Smooth muscle cell (in vitro differentiated cells): ENCODE data around the gene CRB1. TPM values are rescaled to one million over a fixed set of nuclear protein-coding genes. Genes with fewer than 3 reads are reported as not detected.

ENCODE experiments used
- DNase-seq: peaks from one replicate; lab custom pipeline; 2025; ENCODE audit not compliant: unreplicated experiment; lab: John Stamatoyannopoulos, UW
- H2AFZ ChIP-seq: fragments of 200-600 bp; sonication (generic); 2 replicates; pipeline ENCODE4 v1.6.0; 2016; ENCODE audit warnings: antibody characterized with exemption, low read depth, mild to moderate bottlenecking
- H3F3A ChIP-seq: fragments of 200-600 bp; sonication (generic); 2 replicates; pipeline ENCODE4 v1.6.0; 2017; ENCODE audit warnings: antibody characterized with exemption, low read depth
- H3K27ac ChIP-seq: fragments of 200-600 bp; sonication (generic); 2 replicates; pipeline ENCODE4 v1.5.1; 2016; ENCODE audit warnings: low read depth, mild to moderate bottlenecking
- H3K27me3 ChIP-seq: fragments of 200-600 bp; sonication (generic); 2 replicates; pipeline ENCODE4 v1.6.1; 2016; ENCODE audit warnings: low read depth, mild to moderate bottlenecking
- H3K36me3 ChIP-seq: fragments of 200-600 bp; sonication (generic); 2 replicates; pipeline ENCODE4 v1.5.1; 2016; ENCODE audit warnings: low read depth
- H3K4me1 ChIP-seq: fragments of 200-600 bp; sonication (generic); 2 replicates; pipeline ENCODE4 v1.5.1; 2016; ENCODE audit warnings: low read depth
- H3K4me2 ChIP-seq: fragments of 200-600 bp; sonication (generic); 2 replicates; pipeline ENCODE4 v1.6.0; 2016; ENCODE audit warnings: mild to moderate bottlenecking
- H3K4me3 ChIP-seq: fragments of 200-600 bp; sonication (generic); 2 replicates; pipeline ENCODE4 v1.5.1; 2016; ENCODE audit warnings: mild to moderate bottlenecking
- H3K79me2 ChIP-seq: fragments of 200-600 bp; sonication (generic); 2 replicates; pipeline ENCODE4 v1.6.0; 2016; ENCODE audit warnings: low read depth, mild to moderate bottlenecking
- H3K9ac ChIP-seq: fragments of 200-600 bp; sonication (generic); 2 replicates; pipeline ENCODE4 v1.6.0; 2016; ENCODE audit warnings: low read depth
- H3K9me3 ChIP-seq: fragments of 200-600 bp; sonication (generic); replicated peaks from 2 replicates; pipeline ENCODE4 v1.5.1; 2016; ENCODE audit warnings: low read depth
- H4K20me1 ChIP-seq: fragments of 200-600 bp; sonication (generic); 2 replicates; pipeline ENCODE4 v1.6.0; 2016; ENCODE audit warnings: low read depth
- WGBS: methylation state at CpG from one replicate; pipeline ENCODE4 v1.1.7; 2016; ENCODE audit warnings: low lambda C conversion rate; 5-methylcytosine and 5-hydroxymethylcytosine counted together
- polyA plus RNA-seq: library from polyadenylated mRNA; unstranded; fragments of >200 nt; fragmentation: Nextera tagmentation; extraction: Ambion mirVana; gene quantifications from 2 replicates; pipeline ENCODE4 v1.2.1, GENCODE V29; 2016
- total RNA-seq: library from RNA; depleted of rRNA; stranded (reverse); fragments of >200 nt; gene quantifications from 2 replicates; pipeline ENCODE4 v1.2.3, GENCODE V29; 2014
- TF ChIP-seq, protein P1 (sequence below): fragments of 200-600 bp; sonication (generic); IDR thresholded peaks from 2 replicates; pipeline ENCODE4 v1.5.1; 2017; ENCODE audit warnings: borderline replicate concordance, mild to moderate bottlenecking, antibody characterized with exemption; ENCODE audit not compliant: insufficient read depth, poor library complexity, severe bottlenecking

Gene CRB1
- total and polyA plus RNA-seq, 2 experiments from 2014 or later = under 0.01 TPM; not detected in 1

DNA sequence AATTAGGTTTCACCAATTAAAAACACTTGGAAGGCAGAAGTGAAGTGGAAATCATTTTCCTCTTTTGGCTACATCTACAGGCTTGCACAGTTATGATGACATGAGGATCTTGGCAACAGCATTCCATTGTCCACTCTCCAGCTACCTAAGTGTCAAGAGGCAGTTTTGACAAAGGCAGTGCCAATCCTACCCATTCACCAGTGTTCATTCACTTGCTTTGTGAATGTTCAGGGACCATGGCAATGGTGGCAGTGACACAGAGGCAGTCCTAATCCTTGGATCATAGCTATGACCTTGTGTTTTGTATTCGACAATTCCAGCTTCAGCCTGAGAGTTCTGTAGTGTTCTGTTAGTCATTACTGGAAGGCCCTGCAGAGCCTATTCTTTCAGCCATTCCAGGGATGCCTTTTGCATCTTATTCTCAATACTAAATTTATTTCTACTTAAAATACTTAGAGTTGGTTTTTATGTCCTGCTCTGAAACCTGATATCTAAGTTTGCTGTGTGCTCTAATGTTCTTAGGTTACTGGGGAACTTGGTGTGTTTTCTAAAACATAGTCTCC, 36.7 kb downstream of the CRB1 start:
- TF ChIP-seq, protein P1, sequence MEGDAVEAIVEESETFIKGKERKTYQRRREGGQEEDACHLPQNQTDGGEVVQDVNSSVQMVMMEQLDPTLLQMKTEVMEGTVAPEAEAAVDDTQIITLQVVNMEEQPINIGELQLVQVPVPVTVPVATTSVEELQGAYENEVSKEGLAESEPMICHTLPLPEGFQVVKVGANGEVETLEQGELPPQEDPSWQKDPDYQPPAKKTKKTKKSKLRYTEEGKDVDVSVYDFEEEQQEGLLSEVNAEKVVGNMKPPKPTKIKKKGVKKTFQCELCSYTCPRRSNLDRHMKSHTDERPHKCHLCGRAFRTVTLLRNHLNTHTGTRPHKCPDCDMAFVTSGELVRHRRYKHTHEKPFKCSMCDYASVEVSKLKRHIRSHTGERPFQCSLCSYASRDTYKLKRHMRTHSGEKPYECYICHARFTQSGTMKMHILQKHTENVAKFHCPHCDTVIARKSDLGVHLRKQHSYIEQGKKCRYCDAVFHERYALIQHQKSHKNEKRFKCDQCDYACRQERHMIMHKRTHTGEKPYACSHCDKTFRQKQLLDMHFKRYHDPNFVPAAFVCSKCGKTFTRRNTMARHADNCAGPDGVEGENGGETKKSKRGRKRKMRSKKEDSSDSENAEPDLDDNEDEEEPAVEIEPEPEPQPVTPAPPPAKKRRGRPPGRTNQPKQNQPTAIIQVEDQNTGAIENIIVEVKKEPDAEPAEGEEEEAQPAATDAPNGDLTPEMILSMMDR = no peak
- DNase-seq = no peak
- Histone ChIP-seq H3K4me2 (no peak overlapping the region), H3K9me3 (no peaks in the 10 kb centered on the region), H3K4me1 (no peaks in the 10 kb centered on the region), H3K4me3 (no peak overlapping the region), H3K27me3 (no peaks in the 10 kb centered on the region), H3K79me2 (no peaks in the 10 kb centered on the region), H3K27ac (no peak overlapping the region), H2AFZ (no peak overlapping the region), H3K36me3 (no peaks in the 10 kb centered on the region), H3K9ac (no peak overlapping the region), H4K20me1 (no peaks in the 10 kb centered on the region), H3F3A (no peaks in the 10 kb centered on the region)
- 93% methylated on average over 1 of the region's 1 CpG for WGBS

DNA sequence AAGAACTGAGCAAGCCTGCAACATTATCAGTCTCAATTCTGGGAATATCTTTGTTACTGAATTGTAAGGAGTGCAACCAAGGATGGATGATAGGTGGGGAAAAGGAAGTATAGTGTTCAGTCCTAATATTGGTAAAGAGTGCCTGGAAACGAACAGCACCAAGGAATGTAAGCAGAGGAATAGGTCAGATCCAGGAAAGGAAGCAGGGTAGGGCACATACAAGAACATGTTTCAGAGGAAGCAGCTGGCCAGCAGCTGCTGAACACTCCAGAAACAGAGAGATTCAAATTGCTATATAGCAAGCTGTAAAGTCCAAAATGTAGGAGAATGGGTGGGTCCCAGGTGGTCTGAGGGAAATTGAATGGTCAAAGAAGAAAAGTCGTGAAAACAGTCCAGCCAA, 37.9 kb downstream of the CRB1 start:
- Histone ChIP-seq H3K79me2 (no peaks in the 10 kb centered on the region), H3F3A (no peaks in the 10 kb centered on the region), H3K27ac (no peak overlapping the region), H2AFZ (no peak overlapping the region), H4K20me1 (no peaks in the 10 kb centered on the region), H3K9me3 (no peaks in the 10 kb centered on the region), H3K9ac (no peak overlapping the region), H3K4me3 (no peak overlapping the region), H3K4me2 (no peak overlapping the region), H3K36me3 (no peaks in the 10 kb centered on the region), H3K27me3 (no peaks in the 10 kb centered on the region), H3K4me1 (no peaks in the 10 kb centered on the region)
- no peak for DNase-seq
- TF ChIP-seq, protein P1 = no peak
- WGBS = 72% methylated on average over 2 of the region's 2 CpGs

DNA sequence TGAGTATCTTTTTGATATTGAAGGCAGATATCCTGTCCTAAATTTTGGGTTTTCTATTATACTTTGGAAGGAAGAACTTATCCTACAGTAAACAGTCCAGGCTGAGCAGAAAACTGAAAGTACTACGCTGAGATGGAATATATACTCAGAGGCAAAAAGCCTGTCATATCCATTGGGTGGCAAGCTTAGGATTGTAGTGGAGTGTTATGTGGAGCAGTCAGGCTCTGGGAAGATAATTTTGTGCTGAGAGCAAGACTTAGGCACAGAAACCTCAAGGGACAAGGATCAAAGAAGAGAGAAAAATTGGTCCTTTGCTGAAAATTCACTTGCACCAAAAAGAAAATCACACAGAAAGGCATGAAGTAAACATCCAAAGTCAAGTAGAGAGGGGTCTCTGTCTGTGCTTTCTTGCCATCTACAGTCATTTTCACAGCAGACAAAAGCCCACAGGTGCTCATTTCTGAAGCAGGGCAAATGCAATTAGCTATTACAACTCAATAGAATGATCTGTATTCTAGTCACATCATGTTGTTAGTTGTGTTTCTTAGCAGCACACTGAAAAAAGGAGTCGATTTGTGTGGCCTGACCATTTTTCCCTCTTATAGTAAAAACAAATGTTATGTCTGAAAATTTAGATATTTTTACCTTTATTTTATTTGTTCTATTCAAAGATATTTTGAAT, 38.5 kb downstream of the CRB1 start:
- H3K27me3 ChIP-seq = no peaks in the 10 kb centered on the region
- TF ChIP-seq, protein P1 = no peak
- H3K4me3 ChIP-seq = no peak overlapping the region
- H3F3A ChIP-seq = no peaks in the 10 kb centered on the region
- no peak overlapping the region for H3K4me2 ChIP-seq
- H3K27ac ChIP-seq = no peak overlapping the region
- 72% methylated on average over 2 of the region's 2 CpGs for WGBS
- no peak overlapping the region for H2AFZ ChIP-seq
- no peaks in the 10 kb centered on the region for H3K36me3 ChIP-seq
- no peaks in the 10 kb centered on the region for H3K9me3 ChIP-seq
- H3K4me1 ChIP-seq = no peaks in the 10 kb centered on the region
- no peaks in the 10 kb centered on the region for H3K79me2 ChIP-seq
- no peaks in the 10 kb centered on the region for H4K20me1 ChIP-seq
- no peak overlapping the region for H3K9ac ChIP-seq
- DNase-seq = no peak

DNA sequence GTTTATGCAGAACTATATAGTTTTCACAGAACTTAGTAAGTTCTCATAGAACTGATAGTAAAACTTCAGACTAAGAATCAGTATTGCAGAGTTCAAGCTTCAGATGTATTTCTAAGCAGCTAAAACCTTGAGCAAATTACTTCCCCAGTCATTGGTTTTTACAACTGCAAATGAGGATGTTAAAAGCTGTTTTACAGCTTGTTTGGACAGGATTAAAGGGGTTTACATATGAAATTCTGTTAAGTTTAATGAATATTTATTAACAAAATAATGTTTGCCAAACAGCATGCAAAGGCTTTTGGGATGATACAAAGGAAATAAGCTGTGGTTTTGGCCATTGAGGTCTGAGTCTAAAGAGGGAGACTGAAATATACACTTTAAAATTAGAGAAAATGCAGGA, 39.1 kb downstream of the CRB1 start:
- H3K4me2 ChIP-seq = no peak overlapping the region
- no peaks in the 10 kb centered on the region for H3K79me2 ChIP-seq
- TF ChIP-seq, protein P1 = no peak
- no peaks in the 10 kb centered on the region for H3F3A ChIP-seq
- no peak overlapping the region for H2AFZ ChIP-seq
- H3K4me3 ChIP-seq = no peak overlapping the region
- H3K27me3 ChIP-seq = no peaks in the 10 kb centered on the region
- no peak for DNase-seq
- no peaks in the 10 kb centered on the region for H3K9me3 ChIP-seq
- no peaks in the 10 kb centered on the region for H3K36me3 ChIP-seq
- H4K20me1 ChIP-seq = no peaks in the 10 kb centered on the region
- H3K9ac ChIP-seq = no peak overlapping the region
- H3K4me1 ChIP-seq = no peaks in the 10 kb centered on the region
- no peak overlapping the region for H3K27ac ChIP-seq
